Measurements from ENCODE around the gene ZNF672. TPM values are rescaled to one million over a fixed set of nuclear protein-coding genes. Genes with fewer than 3 reads are reported as not detected.

The ZNF672 gene
- total and polyA plus RNA-seq, 3 donors from 2014 or later, result 28.4 to 65.0 (median 57.3) TPM

GRCh38 chr1:248871837-248872401 is 33.9 kb downstream of the ZNF672 start:
- Histone ChIP-seq H3K4me1 (no peaks in the 10 kb centered on the region), H3K27me3 (no peaks in the 10 kb centered on the region), H3K4me3 (no peak overlapping the region), H3K27ac (peak overlapping the region in 1 of 2 donors; percentile 94), H3K36me3 (ENCODE audit: low read depth, missing control alignments) (no peaks in the 10 kb centered on the region), H3K9me3 (no peaks in the 10 kb centered on the region)
- TF ChIP-seq, protein P1, sequence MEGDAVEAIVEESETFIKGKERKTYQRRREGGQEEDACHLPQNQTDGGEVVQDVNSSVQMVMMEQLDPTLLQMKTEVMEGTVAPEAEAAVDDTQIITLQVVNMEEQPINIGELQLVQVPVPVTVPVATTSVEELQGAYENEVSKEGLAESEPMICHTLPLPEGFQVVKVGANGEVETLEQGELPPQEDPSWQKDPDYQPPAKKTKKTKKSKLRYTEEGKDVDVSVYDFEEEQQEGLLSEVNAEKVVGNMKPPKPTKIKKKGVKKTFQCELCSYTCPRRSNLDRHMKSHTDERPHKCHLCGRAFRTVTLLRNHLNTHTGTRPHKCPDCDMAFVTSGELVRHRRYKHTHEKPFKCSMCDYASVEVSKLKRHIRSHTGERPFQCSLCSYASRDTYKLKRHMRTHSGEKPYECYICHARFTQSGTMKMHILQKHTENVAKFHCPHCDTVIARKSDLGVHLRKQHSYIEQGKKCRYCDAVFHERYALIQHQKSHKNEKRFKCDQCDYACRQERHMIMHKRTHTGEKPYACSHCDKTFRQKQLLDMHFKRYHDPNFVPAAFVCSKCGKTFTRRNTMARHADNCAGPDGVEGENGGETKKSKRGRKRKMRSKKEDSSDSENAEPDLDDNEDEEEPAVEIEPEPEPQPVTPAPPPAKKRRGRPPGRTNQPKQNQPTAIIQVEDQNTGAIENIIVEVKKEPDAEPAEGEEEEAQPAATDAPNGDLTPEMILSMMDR (IDR thresholded peaks at IDR 0.05), result no peak
- TF ChIP-seq POLR2A (IDR thresholded peaks at IDR 0.05), result no peak
- WGBS, 2 donors, result 86 to 94% methylated on average over 3 of the region's 3 CpGs
- no peak for DNase-seq
- intact Hi-C loops (cut with DNase I; ENCODE audit: low total_unique reads), result no loop called here

DNA sequence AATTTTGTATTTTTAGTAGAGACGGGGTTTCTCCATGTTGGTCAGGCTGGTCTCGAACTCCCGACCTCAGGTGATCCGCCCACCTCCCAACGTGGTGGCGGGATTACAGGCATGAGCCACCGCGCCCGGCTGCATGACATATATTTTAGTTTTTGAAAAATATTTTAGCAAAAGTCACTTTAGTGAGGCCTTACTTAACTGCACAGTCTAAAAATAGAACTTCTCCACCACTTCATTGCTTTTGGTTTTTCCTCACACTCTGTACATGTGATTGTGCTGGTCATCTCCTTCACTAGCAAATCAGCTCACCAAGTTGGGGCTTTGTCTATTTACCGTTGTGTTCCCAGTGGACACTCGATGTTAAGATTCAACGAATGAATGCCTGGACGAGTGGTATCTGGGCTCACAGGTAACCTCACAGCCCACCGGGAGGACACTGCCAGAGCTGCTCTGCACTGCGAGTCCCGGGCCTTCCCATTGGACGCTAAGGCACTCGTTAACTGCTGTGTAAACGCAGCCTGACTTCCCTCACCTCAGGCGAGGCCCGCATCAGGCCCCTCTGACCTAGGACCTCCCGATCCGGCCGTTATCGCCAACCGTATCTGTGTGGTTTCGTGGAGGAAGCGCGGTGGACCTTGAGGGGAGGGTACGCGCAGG is 34.9 kb downstream of the ZNF672 start:
- Histone ChIP-seq H3K9me3 (no peaks in the 10 kb centered on the region), H3K27me3 (no peaks in the 10 kb centered on the region), H3K4me1 (no peaks in the 10 kb centered on the region), H3K4me3 (peak overlapping the region; percentile 68 to 81), H3K27ac (peak overlapping the region; percentile 94 to 96), H3K36me3 (ENCODE audit: low read depth, missing control alignments) (no peaks in the 10 kb centered on the region)
- intact Hi-C loops (cut with DNase I; ENCODE audit: low total_unique reads), result no loop called here
- no peak for TF ChIP-seq POLR2A (IDR thresholded peaks at IDR 0.05)
- TF ChIP-seq, protein P1 (IDR thresholded peaks at IDR 0.05), result no peak
- peak; percentile 80 for DNase-seq
- WGBS, 2 donors, result 0 to 2% methylated on average over 27 to 31 of the region's 31 CpGs

DNA sequence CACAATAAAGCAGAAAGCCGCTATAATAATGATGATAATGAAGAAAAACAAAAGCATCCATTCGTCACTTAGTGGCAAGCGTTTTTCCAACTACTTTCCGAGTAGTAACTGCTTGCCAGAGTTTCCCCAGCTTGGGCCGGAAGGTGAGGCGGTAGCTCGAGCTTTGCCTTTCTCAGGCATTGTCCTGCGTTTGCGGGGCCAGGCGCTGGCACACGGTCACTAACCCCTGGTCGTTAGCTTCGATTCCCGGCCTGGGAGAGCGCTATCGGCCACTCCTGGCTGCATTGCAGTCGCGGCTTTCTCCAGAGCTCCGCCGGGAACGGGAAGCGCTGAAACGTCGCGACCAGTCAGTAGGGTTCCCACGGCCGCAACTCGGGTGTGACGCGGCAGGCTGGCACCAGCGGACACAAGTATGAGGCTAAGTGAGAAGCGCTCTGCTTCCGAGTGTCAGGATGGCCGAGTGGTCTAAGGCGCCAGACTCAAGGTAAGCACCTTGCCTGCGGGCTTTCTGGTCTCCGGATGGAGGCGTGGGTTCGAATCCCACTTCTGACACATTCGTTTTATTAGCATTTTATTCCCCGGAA is 35.5 kb downstream of the ZNF672 start:
- no peaks in the 10 kb centered on the region for H3K9me3 ChIP-seq
- WGBS, 2 donors, result 0% methylated on average over 26 to 41 of the region's 41 CpGs
- TF ChIP-seq POLR2A (IDR thresholded peaks at IDR 0.05), result no peak
- TF ChIP-seq, protein P1 (IDR thresholded peaks at IDR 0.05), result no peak
- no peaks in the 10 kb centered on the region for H3K4me1 ChIP-seq
- H3K27me3 ChIP-seq, result no peaks in the 10 kb centered on the region
- H3K4me3 ChIP-seq, result peak overlapping the region; percentile 68 to 81
- H3K36me3 ChIP-seq (ENCODE audit: low read depth, missing control alignments), result no peaks in the 10 kb centered on the region
- peak overlapping the region; percentile 94 to 96 for H3K27ac ChIP-seq
- peak; percentile 97 for DNase-seq
- intact Hi-C loops (cut with DNase I; ENCODE audit: low total_unique reads), result no loop called here

- H3K36me3 ChIP-seq (ENCODE audit: low read depth, missing control alignments), result no peaks in the 10 kb centered on the region
- peak; percentile 77 for DNase-seq
- TF ChIP-seq, protein P1 (IDR thresholded peaks at IDR 0.05), result no peak
- no peak for TF ChIP-seq POLR2A (IDR thresholded peaks at IDR 0.05)
- peak overlapping the region; percentile 68 to 81 for H3K4me3 ChIP-seq
- H3K27ac ChIP-seq, result peak overlapping the region; percentile 94 to 96
- H3K27me3 ChIP-seq, result no peaks in the 10 kb centered on the region
- 3 to 4% methylated on average over 23 of the region's 23 CpGs for WGBS, 2 donors
- no peaks in the 10 kb centered on the region for H3K9me3 ChIP-seq
- H3K4me1 ChIP-seq, result no peaks in the 10 kb centered on the region
- intact Hi-C loops (cut with DNase I; ENCODE audit: low total_unique reads), result no loop called here
These were observed 36.0 kb downstream of the ZNF672 start for GRCh38 chr1:248873993-248874533.

Measured in testis (tissue), 3 donors.